Caki2 (cell line): ENCODE data around the gene NCBP2. TPM values are rescaled to one million over a fixed set of nuclear protein-coding genes. Genes with fewer than 3 reads are reported as not detected.
"Not testable (repeated sequence)": the region's sequence is repeated elsewhere in the genome, so short reads cannot be mapped to it uniquely, and the experiment has no call there.

ENCODE experiments used
- DNase-seq: peaks from one replicate; pipeline ENCODE4 v3.0.0-alpha.2; 2015; ENCODE audit warnings: low read depth
- in situ Hi-C: cut with HindIII; loops from 2 replicates; pipeline ENCODE4 v1.10.0; 2016; ENCODE audit warnings: low sequenced_read_pairs, low pct_unique_long_range_greater_than_20kb, mixed read lengths
- total RNA-seq: library from RNA; depleted of rRNA; stranded (reverse); fragments of >200 nt; shearing (Covaris generic); gene quantifications from 2 replicates; pipeline ENCODE4 v1.2.3, GENCODE V29; 2014; ENCODE audit warnings: low replicate concordance

NCBP2 gene
- total RNA-seq, 1 experiment from 2014 or later: 30.6 TPM

DNA sequence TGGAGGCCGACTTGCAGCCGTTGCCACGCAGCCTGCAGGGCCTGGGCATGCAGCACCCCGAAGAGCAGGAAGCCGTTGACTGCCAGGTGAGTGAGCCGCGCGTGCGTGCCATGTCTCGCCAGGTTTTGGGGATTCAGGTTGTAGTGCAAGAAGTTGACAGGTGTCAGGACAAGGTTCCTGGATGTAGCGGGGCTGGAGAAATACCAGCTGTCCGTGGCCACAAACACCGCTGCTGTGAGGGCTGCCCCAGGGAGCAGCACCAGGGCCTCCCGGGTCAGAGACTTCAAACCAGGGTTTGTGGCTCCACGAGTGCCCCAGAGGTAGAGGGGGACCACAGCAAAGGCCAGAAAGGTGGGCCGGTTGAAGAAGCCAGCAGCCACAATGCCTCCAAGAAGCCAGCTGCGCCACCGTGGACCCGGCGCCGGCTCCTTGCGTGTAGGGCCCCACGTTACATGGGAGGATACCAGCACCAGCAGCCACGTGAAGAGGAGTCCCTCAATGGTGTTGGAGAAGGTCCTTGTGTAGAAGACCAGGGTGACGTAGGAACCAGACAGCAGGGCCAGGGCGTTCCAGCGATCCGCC, 5.6 kb upstream of the NCBP2 start:
- in situ Hi-C loops: no loop called here
- DNase-seq: no peak

DNA sequence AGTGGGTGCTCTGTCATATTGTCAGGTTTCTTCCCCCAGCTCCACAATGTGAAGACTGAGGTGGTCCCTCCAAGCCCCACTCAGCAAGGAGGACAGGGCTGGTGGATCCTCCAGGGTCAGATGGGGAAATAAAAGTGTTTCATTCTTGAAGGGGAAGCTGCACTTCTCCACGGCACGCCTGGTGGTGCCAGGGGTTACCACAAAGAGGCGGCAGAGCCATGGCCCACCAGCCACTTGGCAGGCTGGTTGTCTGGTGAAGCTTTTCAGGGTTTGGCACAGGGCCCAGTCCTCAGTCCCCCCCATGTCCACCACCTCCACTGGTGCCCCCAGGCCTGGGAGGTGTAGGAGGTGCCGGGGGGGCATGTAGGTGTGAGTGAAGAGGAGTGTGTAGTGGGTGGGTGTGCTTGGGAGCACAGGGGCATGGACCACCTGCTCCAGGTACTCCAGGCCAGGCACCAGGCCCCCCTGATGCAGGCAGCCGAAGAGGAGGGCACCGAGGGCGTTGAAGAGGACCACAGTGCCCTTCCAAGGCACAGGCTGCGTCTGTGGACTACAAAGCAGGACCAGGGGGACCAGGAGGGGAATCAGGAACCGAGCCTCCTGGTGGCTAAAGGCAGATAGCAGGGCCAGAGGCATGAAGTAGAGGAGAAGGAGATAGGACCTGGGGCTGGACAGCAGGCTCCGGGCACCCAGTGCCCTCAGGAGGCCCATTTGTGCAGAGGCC, 5.0 kb upstream of the NCBP2 start:
- no peak for DNase-seq
- in situ Hi-C loops: no loop called here

DNA sequence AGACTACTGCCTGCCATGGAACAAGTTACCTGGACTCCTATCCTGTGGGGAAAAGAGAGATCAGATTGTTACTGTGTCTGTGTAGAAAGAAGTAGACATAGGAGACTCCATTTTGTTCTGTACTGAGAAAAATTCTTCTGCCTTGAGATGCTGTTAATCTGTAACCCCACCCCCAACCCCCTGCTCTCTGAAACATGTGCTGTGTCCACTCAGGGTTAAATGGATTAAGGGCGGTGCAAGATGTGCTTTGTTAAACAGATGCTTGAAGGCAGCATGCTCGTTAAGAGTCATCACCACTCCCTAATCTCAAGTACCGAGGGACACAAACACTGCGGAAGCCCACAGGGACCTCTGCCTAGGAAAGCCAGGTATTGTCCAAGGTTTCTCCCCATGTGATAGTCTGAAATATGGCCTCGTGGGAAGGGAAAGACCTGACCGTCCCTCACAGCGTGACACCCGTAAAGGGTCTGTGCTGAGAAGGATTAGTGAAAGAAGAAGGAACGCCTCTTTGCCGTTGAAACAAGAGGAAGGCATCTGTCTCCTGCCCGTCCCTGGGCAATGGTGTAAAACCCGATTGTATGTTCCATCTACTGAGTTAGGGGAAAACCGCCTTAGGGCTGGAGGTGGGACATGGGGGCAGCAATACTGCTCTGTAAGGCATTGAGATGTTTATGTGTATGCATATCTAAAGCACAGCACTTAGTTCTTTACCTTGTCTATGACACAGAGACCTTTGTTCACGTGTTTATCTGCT, 1.9 kb upstream of the NCBP2 start:
- DNase-seq, in situ Hi-C loops: not testable (repeated sequence)

DNA sequence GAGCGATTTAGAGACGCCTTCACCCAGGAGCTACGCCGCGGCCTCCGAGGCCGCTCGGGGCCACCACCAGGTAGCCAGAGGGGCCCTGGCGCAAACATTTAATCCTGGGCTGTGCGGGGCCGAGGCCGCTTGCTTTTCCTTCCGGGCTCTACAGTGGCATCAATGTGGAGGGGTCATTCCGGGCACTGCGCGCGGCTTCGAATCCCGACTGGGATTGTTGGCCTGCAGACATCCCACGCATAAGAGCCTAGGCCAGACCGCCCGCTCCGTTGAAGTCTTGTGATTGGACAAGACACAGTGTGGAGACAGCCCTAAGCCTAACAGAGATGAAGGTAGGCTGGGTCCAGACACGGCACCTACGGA, 568 bp upstream of the NCBP2 start:
- no peak for DNase-seq
- in situ Hi-C loops: no loop called here

DNA sequence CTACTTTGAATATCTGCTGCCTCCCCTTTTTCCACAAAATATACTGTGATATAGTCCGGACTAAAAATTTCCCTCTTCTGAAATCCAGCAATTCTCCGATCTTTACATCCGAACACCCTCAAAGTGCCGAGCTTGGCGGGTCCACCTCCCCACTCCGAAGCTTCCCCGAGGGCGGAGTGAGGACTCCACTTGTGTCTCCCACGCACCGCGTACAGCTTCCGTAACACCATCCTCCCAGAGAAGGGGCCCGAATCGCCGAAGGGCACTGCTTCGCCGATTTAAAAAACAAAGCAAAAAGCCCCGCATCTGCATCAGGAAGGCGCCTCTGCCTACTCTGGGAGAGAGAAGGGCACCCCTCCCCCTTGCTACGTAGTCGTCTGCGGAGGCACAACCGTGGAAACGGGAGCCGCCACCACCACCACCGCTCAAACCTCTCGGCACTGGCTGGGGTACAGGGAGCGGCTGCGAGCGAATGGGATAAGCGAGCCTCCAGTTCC, 551 bp downstream of the NCBP2 start:
- in situ Hi-C loops: no loop called here
- DNase-seq: no peak

DNA sequence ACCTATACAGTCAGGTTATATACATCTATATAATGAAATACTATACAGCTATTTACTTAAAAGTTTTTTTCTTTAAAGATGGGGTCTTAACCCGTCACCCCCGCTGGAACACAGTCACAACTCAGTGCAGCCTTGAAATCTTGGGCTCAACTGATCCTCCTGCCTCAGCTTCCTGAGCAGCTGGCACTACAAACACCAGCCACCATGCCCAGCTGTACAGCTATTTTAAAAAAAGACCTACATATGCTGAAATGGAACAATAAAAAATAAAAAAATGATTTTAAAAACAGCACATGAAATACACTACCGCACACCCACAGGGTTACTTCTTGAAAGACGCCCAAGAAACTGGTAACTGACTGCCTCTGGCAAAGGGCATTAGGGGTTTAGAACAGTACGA, 3.8 kb downstream of the NCBP2 start:
- DNase-seq: no peak
- in situ Hi-C loops: no loop called here

DNA sequence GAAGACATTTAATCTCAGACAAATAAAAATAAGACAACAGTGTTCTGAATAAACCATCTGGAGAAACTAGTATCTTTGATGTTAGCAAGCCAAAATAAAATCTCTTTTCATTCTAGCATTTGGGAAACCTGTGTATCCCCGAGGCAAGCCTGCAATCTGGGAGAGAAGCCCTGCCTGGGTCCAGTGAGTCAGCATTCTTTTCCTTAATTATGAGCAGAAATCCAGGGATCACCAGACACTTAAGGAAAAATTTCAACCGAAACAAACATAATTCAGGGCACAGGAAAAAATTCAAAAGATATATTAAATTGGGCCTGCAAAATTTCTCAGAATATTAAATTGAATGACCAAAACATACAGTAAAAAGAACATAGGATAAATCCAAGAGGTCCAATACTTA, 4.2 kb downstream of the NCBP2 start:
- in situ Hi-C loops: no loop called here
- DNase-seq: no peak

DNA sequence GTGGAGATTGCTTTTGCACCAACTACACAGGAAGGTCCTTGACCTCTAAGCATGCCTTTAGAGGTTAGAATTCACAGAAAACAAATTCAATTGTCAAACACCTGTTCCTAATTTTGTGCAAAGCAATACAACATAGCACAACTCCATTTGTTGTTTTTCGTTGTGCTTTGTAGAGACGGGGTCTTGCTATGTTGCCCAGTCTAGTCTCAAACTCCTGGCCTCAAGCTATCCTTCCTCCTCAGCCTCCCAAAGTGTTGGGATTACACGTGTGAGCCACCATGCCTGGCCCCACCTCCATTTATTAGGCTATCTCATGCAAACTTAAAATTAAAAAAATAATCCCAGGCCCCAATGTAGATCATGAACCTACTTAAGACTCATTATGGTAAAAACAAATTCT, 6.0 kb downstream of the NCBP2 start:
- DNase-seq: no peak
- in situ Hi-C loops: no loop called here

DNA sequence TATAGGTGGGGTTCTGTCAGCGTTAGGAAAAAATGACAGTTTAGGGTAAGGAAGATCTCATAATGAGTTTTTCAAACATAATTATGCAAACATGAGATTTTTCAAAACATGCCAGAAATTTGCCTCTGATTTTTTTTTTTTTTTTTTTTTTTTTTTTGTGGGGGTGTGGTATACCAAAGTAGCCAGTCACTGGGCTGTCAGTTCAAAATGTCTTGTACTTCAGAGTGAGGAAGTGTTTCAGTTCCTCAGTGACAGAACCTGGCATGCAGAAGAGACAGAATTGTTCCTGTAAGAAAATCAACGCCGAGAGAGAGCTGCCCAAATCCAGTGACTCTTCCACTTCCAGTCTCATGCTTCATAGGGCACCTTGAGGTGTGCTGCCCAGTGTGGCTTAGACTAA, 9.7 kb downstream of the NCBP2 start:
- in situ Hi-C loops: no loop called here
- DNase-seq: no peak

DNA sequence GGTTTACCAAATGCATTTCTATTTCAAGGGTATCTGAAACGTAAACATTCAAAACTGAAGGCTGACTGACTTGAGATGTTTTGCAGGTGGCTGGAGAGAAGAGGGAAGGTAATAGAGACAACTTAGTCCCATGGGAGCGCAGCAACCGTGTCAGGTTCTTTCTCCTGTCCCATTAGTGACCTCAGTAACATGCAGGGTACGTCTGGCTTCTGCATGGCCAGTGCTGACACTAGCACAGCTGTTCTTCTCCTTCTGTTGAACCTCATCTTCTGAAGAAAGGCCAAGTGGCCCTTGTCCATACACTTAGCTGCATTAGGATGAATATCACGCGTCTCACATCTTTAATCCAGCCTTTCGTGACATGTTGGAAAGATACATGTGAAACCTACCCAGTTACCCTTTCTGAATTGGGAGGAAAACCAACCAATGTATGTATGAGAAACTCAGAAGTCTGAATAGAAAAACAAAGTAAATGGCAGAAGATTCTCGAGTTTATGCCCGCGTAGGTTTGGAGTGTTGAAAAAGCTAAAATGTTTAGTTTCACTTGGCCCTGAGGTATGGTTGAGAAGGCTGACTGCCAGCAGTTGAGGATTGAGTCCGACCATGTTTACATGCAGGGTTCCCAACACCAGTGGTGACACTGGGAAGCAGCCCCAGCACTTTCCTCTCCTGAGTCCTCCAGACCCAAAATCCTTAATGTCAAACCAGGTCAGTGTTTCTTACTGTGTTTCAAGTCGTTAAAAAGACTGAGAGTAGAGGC, 10.3 kb downstream of the NCBP2 start:
- in situ Hi-C loops: no loop called here
- DNase-seq: no peak

DNA sequence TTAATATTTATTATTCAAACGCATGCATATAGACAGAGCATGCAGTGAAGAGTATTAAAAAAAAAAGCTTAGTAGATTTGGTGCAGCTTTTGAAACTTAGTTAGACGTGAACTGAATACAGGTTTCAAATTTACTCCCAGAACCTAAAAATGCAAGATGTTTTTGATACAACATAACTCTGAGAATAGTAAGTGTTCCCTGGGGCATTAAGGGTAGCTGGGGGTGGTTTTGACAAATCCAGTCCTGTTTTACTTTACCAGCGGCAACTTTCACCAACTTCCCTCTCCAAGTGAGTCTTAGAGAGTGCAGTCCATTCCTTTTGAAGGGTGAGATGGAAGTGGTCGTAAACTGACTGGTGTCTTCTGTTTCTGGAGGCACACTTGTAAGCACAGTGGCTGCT, 11.2 kb downstream of the NCBP2 start:
- in situ Hi-C loops: no loop called here
- DNase-seq: no peak

DNA sequence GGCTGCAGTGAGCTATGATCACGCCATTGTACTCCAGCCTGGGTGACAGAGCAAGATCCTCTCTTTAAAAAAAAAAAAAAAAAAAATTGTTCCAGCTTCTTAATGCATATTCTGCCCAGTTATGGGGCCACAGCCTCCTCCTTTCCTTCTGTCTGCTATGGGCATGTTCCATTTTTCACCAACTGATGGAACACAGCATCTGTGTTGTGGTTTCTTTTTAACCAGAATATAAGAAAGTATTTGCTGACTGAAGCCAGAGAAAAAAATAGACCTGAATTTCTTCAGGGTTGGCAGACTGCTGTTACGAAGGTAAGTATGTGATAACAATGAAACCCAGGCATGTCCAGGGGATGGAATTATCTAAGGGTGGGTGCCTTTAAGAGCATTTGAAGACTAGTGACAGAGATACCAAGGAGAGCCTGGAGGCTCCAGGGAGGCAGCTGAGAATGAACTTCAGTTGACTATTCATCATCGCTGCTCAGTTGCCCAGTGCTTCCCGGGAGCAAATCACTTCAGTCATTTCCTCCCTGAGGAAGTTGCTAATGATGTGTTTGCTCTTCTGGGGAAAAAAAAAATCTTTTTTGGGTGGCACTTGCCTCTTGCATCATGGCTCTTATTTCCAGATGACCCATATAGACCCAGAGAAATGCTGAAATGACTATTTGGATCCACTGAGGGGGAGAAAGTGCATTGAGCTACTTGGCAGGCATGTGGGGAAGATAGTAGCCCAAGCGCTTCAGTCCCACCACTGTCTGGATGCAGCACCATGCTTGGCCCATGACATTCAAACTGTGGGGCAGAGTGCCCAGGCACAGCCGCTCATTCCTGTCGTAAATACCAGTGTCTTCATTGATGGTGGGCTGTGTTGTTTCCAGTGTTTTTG, 14.5 kb downstream of the NCBP2 start:
- in situ Hi-C loops: no loop called here
- no peak for DNase-seq

DNA sequence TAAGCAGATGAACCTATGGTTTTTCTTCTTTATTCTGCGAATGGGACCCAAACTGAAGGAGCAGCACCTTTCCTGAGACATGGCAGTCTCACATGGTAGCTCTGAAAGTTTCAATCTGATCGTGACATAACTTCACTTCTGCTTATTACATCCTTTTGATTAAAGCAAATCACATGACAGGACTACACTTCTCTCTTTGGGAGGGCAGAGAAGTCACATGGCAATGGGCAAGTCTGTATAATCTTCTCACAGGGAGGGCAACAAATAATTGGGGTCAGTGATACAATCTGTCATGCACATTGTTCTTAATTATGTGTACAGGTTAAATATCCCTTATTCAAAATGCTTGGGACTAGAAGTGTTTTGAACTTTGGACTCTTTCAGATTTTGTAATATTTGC, 21.6 kb downstream of the NCBP2 start:
- DNase-seq: no peak
- in situ Hi-C loops: no loop called here

DNA sequence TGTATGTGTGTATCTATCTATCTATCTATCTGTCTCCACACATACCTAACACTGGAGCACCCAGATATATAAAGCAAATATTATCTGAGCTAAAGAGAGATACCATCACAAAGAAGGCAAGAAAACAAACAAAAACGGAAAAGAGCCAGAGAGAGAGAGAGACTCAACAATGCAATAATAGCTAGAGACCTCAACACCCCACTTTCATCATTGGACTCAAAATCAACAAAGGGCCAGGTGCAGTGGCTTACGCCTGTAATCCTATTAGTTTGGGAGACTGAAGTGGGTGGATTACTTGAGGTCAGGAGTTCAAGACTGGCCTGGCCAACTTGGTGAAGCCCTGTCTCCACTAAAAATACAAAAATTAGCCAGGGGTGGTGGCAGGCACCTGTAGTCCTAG, 23.4 kb downstream of the NCBP2 start:
- in situ Hi-C loops: no loop called here

DNA sequence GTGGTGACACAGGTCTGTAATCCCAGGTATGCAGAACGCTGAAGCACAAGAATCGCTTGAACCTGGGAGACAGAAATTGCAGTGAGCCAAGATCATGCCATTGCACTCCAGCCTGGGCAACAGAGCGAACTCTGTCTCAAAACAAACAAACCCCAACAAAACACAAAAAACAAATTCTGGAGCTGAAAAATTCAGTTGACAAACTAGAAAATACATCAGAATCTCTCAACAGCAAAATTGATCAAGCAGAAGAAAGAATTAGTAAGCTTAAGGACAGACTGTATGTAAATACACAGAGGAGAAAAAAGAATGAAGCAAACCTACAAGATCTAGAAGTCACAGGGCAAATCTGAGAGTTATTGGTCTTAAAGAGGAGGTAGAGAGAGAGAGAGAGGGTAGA, 25.3 kb downstream of the NCBP2 start:
- no peak for DNase-seq
- in situ Hi-C loops: no loop called here

More for the DNA sequence above, 23.4 kb downstream of the NCBP2 start:
- DNase-seq: no peak

DNA sequence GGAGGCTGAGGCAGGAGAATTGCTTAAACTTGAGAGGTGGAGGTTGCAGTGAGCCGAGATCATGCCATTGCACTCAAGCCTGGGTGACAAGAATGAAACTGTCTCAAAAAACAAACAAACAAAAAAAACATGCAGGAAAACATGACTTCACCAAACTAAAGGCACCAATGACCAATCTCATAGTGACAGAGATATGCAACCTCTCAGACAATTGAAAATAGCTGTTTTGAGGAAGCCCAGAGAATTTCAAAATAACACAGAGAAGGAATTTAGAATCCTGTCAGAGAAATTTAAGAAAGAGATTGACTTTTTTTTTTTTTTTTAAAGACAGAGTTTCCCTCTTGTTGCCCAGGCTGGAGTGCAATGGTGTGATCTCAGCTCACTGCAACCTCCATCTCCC, 26.1 kb downstream of the NCBP2 start:
- DNase-seq: no peak

DNA sequence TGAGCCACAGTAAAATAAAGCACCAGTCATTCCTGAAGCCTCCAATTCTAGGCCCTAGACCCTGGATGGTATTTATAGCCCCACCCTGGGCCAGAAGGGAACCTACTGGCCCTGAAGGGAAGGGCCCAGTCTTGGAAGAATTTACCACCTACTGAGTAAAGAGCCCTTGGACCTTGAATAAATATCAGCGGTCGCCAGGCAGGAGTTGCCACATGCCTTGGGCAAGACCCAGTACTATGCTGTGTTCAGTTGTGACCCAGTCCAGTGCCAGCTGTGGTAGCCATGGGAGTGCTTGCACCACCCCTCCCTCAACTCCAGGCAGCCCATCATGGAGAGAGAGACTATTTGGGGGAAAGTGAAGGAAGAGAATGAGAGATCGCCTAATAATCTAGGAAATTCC, 27.0 kb downstream of the NCBP2 start:
- no peak for DNase-seq
- in situ Hi-C loops: no loop called here

More for the DNA sequence above, 26.1 kb downstream of the NCBP2 start:
- in situ Hi-C loops: no loop called here

DNA sequence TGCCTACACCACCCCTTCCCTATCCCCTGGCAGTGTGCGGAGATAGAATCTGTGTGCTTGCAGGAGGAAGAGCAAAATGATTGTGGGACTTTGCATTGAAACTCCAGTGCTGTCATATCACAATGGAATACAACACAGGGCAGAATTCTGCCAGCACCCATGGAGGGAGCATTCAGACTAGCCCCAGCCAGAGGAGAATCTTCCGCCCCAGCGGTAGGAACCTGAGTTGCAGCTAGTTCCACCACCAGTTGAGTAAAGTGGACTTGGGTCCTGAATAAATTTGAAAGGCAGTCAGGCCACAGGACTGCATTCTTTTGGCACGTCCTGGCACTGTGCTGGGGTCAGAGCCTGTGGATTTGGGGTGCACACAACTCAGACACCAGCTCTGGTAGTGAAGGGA, 27.5 kb downstream of the NCBP2 start:
- in situ Hi-C loops: no loop called here

More for the DNA sequence above, 27.5 kb downstream of the NCBP2 start:
- DNase-seq: no peak
